MCF 10A (cell line): ENCODE measurements around the gene KIAA0753. TPM values are rescaled to one million over a fixed set of nuclear protein-coding genes. Genes with fewer than 3 reads are reported as not detected.

Experiments used
- BruUV-seq: library from RNA; stranded (reverse); fragments of 400-500 nt; replicated peaks from 2 replicates; lab custom pipeline; 2021; lab: Mats Ljungman, UMichigan
- CTCF ChIA-PET: fragments of 300-600 bp; sonication (Branson Sonifier 250); formaldehyde crosslinking; extraction: SDS; loops from one replicate; lab custom pipeline; 2021; ENCODE audit warnings: antibody characterized with exemption, inconsistent platforms; lab: Yijun Ruan, JAX
- POLR2A ChIA-PET: fragments of 300-600, 350-650 bp; sonication (Branson Sonifier 250); formaldehyde crosslinking; extraction: SDS; loops from one replicate; lab custom pipeline; 2020; ENCODE audit warnings: antibody characterized with exemption, inconsistent platforms; lab: Yijun Ruan, JAX
- DNase-seq: peaks from one replicate; pipeline ENCODE4 v3.0.0-alpha.2; 2018; ENCODE audit not compliant: unreplicated experiment
- H3K27ac Mint-ChIP-seq: one replicate; pipeline ENCODE4 v1.8.0; 2022; ENCODE audit warnings: mild to moderate bottlenecking, low read depth, mixed read lengths; ENCODE audit not compliant: unreplicated experiment
- H3K27me3 Mint-ChIP-seq: one replicate; pipeline ENCODE4 v1.8.0; 2022; ENCODE audit warnings: mixed read lengths; ENCODE audit not compliant: insufficient read depth, unreplicated experiment
- H3K36me3 Mint-ChIP-seq: one replicate; pipeline ENCODE4 v1.8.0; 2022; ENCODE audit warnings: mild to moderate bottlenecking, moderate library complexity, mixed read lengths; ENCODE audit not compliant: insufficient read depth, unreplicated experiment
- H3K4me1 Mint-ChIP-seq: one replicate; pipeline ENCODE4 v1.8.0; 2022; ENCODE audit warnings: mixed read lengths; ENCODE audit not compliant: insufficient read depth, unreplicated experiment
- H3K4me3 Mint-ChIP-seq: one replicate; pipeline ENCODE4 v1.8.0; 2022; ENCODE audit warnings: mild to moderate bottlenecking, moderate library complexity, mixed read lengths; ENCODE audit not compliant: unreplicated experiment
- H3K9me3 Mint-ChIP-seq: one replicate; pipeline ENCODE4 v1.8.0; 2022; ENCODE audit warnings: mixed read lengths; ENCODE audit not compliant: unreplicated experiment
- intact Hi-C: fragments of 100-400 bp; cut with micrococcal nuclease; formaldehyde crosslinking; loops from 2 replicates; pipeline ENCODE4 v1.14.1; 2022
- total RNA-seq: library from RNA; stranded (reverse); gene quantifications from 2 replicates; pipeline ENCODE4 v1.2.3, GENCODE V29; 2022
- TF ChIP-seq, protein P1 (sequence below): fragments of 200-600 bp; IDR thresholded peaks from one replicate; pipeline ENCODE4 v1.8.0; 2022; ENCODE audit warnings: antibody characterized with exemption, mild to moderate bottlenecking; ENCODE audit not compliant: unreplicated experiment

KIAA0753 gene
- total RNA-seq, 1 experiment from 2014 or later: 22.8 TPM

- intact Hi-C loops: no loop called here
- BruUV-seq: no TSS peak
- Mint-ChIP-seq H3K27me3 (no peaks in the 10 kb centered on the region), H3K9me3 (no peaks in the 10 kb centered on the region), H3K4me3 (no peak overlapping the region), H3K4me1 (peaks cover 15% of the 10 kb centered on the region), H3K27ac (no peak overlapping the region), H3K36me3 (peaks cover 7% of the 10 kb centered on the region)
- no peak for DNase-seq
- POLR2A ChIA-PET: interaction anchor here (0.5 to 0.7 kb wide), 2 partner anchors 68 to 1833 kb away, joined by 3 read pairs; no protein-coding TSS in a partner anchor
- CTCF ChIA-PET: interaction anchor here (0.6 to 1.2 kb wide), 4 partner anchors 9 to 70 kb away, joined by 3 to 4 read pairs (median 4); no protein-coding TSS in a partner anchor
- TF ChIP-seq, protein P1, sequence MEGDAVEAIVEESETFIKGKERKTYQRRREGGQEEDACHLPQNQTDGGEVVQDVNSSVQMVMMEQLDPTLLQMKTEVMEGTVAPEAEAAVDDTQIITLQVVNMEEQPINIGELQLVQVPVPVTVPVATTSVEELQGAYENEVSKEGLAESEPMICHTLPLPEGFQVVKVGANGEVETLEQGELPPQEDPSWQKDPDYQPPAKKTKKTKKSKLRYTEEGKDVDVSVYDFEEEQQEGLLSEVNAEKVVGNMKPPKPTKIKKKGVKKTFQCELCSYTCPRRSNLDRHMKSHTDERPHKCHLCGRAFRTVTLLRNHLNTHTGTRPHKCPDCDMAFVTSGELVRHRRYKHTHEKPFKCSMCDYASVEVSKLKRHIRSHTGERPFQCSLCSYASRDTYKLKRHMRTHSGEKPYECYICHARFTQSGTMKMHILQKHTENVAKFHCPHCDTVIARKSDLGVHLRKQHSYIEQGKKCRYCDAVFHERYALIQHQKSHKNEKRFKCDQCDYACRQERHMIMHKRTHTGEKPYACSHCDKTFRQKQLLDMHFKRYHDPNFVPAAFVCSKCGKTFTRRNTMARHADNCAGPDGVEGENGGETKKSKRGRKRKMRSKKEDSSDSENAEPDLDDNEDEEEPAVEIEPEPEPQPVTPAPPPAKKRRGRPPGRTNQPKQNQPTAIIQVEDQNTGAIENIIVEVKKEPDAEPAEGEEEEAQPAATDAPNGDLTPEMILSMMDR: no peak
Measured at GRCh38 chr17:6542577-6542976, 97.9 kb downstream of the KIAA0753 start.

DNA sequence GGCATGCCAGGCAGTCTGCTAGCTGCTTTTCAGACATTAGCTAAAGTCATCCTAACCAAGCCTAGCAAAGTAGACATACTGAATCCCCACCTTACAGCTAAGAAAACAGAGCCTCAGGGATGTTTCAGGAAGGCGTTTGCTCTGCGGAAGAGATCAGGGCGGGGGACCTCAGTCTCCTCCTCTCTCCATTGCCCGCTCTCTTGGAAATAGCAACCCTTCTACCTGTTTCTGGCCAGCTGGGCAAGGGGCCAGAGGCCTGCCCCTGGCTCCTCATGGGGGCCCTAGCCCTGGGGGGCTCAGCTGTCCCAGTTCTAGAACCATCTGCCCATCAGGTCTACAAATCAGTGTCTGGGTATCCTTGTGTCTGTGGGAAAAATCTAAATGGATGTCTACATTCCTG, 98.6 kb downstream of the KIAA0753 start:
- intact Hi-C loops: no loop called here
- POLR2A ChIA-PET: no interaction called here
- DNase-seq: no peak
- H3K4me1 Mint-ChIP-seq: peaks cover 15% of the 10 kb centered on the region
- no peak overlapping the region for H3K4me3 Mint-ChIP-seq
- TF ChIP-seq, protein P1: no peak
- peaks cover 12% of the 10 kb centered on the region for H3K36me3 Mint-ChIP-seq
- no TSS peak for BruUV-seq
- H3K27ac Mint-ChIP-seq: no peak overlapping the region
- no peaks in the 10 kb centered on the region for H3K9me3 Mint-ChIP-seq
- no peaks in the 10 kb centered on the region for H3K27me3 Mint-ChIP-seq
- CTCF ChIA-PET: interaction anchor here (0.6 kb wide), 2 partner anchors 23 to 99 kb away, joined by 3 to 4 read pairs; no protein-coding TSS in a partner anchor

DNA sequence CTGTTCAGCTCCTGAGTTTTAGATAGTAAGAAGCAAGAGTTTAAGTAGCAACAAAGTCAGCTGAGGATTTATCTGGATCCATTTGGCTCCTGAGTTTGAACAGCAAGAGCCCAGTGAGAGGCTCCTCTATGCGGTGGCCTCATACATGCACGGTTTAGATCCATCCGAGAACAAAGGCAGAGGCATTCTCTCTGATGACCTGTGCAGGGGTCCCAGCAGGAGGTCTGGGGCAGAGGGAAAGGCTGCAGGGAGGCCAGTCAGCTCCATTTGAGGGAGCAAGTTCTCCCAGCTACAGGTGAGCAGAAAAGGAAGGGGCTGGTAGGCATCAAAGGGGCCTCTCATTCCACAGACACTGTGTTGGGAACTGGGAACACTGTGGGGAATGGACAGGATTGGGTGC, 100.6 kb downstream of the KIAA0753 start:
- H3K9me3 Mint-ChIP-seq: no peaks in the 10 kb centered on the region
- H3K4me1 Mint-ChIP-seq: peaks cover 5% of the 10 kb centered on the region
- TF ChIP-seq, protein P1: no peak
- H3K4me3 Mint-ChIP-seq: no peak overlapping the region
- ChIA-PET CTCF (interaction anchor here (0.6 to 1.0 kb wide), 3 partner anchors 8 to 1530 kb away, joined by 3 read pairs; no protein-coding TSS in a partner anchor), POLR2A (no interaction called here)
- no peak overlapping the region for H3K27ac Mint-ChIP-seq
- no peaks in the 10 kb centered on the region for H3K27me3 Mint-ChIP-seq
- intact Hi-C loops: no loop called here
- no peak for DNase-seq
- no TSS peak for BruUV-seq
- H3K36me3 Mint-ChIP-seq: peaks cover 32% of the 10 kb centered on the region

GRCh38 chr17:6536566-6537065, 103.9 kb downstream of the KIAA0753 start:
- CTCF ChIA-PET: interaction anchor here (0.8 to 1.7 kb wide), 3 partner anchors 14 to 63 kb away, joined by 3 to 6 read pairs (median 3); no protein-coding TSS in a partner anchor
- BruUV-seq: no TSS peak
- Mint-ChIP-seq H3K27me3 (no peaks in the 10 kb centered on the region), H3K36me3 (peaks cover 37% of the 10 kb centered on the region), H3K27ac (peak overlapping the region; percentile 42), H3K4me1 (no peaks in the 10 kb centered on the region), H3K4me3 (no peak overlapping the region), H3K9me3 (no peaks in the 10 kb centered on the region)
- POLR2A ChIA-PET: no interaction called here
- DNase-seq: no peak
- intact Hi-C loops: no loop called here
- TF ChIP-seq, protein P1: no peak
